ENCODE measurements around the gene NAA25. TPM values are rescaled to one million over a fixed set of nuclear protein-coding genes. Genes with fewer than 3 reads are reported as not detected.

Gene NAA25
- polyA plus RNA-seq, 1 of the 3 experiments (the other 2 are of a cell fraction), result 4.4 TPM

DNA sequence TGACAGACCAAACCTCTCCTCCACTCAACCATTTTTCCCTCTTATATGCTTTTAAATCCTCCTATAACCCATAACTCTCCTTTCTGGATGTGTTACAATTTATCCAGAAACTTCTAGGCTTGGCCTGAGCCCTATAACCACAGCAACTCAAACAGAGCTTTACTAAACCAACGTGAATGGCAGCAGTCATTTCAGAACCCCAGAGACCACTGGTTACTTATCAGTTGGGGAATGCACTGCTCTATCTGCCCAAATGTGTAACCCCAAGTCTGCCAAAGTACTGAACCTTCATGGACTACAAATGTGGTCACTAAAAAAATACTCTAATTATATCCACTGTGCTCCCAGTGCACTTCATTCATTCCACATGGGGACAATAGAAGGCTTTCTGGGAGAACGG lies 42.0 kb downstream of the NAA25 start:
- H3K79me2 ChIP-seq (ENCODE audit: insufficient read depth), result no peaks in the 10 kb centered on the region
- no peaks in the 10 kb centered on the region for H3K9me2 ChIP-seq
- H3K36me3 ChIP-seq (replicated peaks in 1 of 2; ENCODE audit: control insufficient read depth in 1 of 2, insufficient read depth in 2 of 2, low read length in 1 of 2), result peaks cover 42 to 78% of the 10 kb centered on the region in 2 experiments
- no peaks in the 10 kb centered on the region for H3K4me1 ChIP-seq (ENCODE audit: control insufficient read depth in 1 of 2, insufficient read depth in 2 of 2, low read depth in 1 of 2, low read length in 1 of 2)
- DNase-seq, result no peak
- no peak for TF ChIP-seq NRF1 (IDR thresholded peaks at IDR 0.05; ENCODE audit: low read depth, low read length)
- no peak for TF ChIP-seq FOXJ3 (CRISPR knock-in tag; IDR thresholded peaks at IDR 0.05)
- TF ChIP-seq, protein P1, sequence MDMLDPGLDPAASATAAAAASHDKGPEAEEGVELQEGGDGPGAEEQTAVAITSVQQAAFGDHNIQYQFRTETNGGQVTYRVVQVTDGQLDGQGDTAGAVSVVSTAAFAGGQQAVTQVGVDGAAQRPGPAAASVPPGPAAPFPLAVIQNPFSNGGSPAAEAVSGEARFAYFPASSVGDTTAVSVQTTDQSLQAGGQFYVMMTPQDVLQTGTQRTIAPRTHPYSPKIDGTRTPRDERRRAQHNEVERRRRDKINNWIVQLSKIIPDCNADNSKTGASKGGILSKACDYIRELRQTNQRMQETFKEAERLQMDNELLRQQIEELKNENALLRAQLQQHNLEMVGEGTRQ (IDR thresholded peaks at IDR 0.05; ENCODE audit: borderline replicate concordance, low read depth, low read length), result no peak
- TF ChIP-seq, protein P2, sequence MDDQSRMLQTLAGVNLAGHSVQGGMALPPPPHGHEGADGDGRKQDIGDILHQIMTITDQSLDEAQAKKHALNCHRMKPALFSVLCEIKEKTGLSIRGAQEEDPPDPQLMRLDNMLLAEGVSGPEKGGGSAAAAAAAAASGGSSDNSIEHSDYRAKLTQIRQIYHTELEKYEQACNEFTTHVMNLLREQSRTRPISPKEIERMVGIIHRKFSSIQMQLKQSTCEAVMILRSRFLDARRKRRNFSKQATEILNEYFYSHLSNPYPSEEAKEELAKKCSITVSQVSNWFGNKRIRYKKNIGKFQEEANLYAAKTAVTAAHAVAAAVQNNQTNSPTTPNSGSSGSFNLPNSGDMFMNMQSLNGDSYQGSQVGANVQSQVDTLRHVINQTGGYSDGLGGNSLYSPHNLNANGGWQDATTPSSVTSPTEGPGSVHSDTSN (IDR thresholded peaks at IDR 0.05), result no peak
- no peak for TF ChIP-seq MXI1 (IDR thresholded peaks at IDR 0.05; ENCODE audit: low read depth, low read length)
- no peak for TF ChIP-seq TAF1 (IDR thresholded peaks at IDR 0.05; ENCODE audit: borderline replicate concordance, low read depth, low read length)
- TF ChIP-seq RAD21 (IDR thresholded peaks at IDR 0.05; ENCODE audit: low read length), result no peak
- TF ChIP-seq FOSL2 (IDR thresholded peaks at IDR 0.05; ENCODE audit: borderline replicate concordance, low read depth), result no peak
- WGBS (ENCODE audit: low lambda C conversion rate), result 100% methylated on average over 2 of the region's 2 CpGs
- POLR2A ChIA-PET, result no interaction called here
- no peak overlapping the region for H3K4me2 ChIP-seq
- no peaks in the 10 kb centered on the region for H4K20me1 ChIP-seq (ENCODE audit: insufficient read depth)
- no peak overlapping the region for H3K27ac ChIP-seq (ENCODE audit: low read depth in 2 of 2, low read length in 1 of 2)
- H3K9me3 ChIP-seq, result no peaks in the 10 kb centered on the region
- H2AFZ ChIP-seq (ENCODE audit: low read depth), result no peak overlapping the region
- no peak overlapping the region for H3K9ac ChIP-seq
- no peaks in the 10 kb centered on the region for H3K27me3 ChIP-seq (ENCODE audit: insufficient read depth)
- CTCF ChIA-PET, result interaction anchor here (0.9 to 1.8 kb wide), 4 partner anchors 9 to 17 kb away, joined by 3 to 4 read pairs (median 4); no protein-coding TSS in a partner anchor
- H3K4me3 ChIP-seq (ENCODE audit: low read depth in 2 of 2, low read length in 1 of 2), result no peak overlapping the region
- H3F3A ChIP-seq (replicated peaks; ENCODE audit: insufficient read depth), result peaks cover 4% of the 10 kb centered on the region

DNA sequence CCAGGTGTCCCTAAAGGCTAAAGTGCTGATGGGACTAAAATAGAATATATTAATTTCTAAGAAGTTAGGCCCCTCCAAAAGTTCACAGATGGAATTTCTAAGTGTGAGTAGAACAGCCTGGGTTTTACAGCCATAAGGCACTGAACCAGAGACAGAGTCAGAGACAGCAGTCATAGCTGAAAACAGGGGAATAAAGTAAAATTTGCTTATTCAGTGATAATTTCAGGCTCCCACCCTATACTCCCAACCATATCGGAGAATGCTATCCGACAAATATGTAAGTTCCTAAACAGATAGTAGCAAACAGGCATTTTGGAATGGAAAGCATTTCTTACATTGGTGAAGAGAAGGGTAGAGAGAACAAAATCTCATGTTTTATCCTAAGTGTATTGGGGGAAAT lies 45.3 kb downstream of the NAA25 start:
- DNase-seq, result no peak
- no peak for TF ChIP-seq TEAD4 (IDR thresholded peaks at IDR 0.05; ENCODE audit: borderline replicate concordance, insufficient read depth)
- TF ChIP-seq, protein P3, sequence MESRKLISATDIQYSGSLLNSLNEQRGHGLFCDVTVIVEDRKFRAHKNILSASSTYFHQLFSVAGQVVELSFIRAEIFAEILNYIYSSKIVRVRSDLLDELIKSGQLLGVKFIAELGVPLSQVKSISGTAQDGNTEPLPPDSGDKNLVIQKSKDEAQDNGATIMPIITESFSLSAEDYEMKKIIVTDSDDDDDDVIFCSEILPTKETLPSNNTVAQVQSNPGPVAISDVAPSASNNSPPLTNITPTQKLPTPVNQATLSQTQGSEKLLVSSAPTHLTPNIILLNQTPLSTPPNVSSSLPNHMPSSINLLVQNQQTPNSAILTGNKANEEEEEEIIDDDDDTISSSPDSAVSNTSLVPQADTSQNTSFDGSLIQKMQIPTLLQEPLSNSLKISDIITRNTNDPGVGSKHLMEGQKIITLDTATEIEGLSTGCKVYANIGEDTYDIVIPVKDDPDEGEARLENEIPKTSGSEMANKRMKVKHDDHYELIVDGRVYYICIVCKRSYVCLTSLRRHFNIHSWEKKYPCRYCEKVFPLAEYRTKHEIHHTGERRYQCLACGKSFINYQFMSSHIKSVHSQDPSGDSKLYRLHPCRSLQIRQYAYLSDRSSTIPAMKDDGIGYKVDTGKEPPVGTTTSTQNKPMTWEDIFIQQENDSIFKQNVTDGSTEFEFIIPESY (IDR thresholded peaks at IDR 0.05; ENCODE audit: borderline replicate concordance, low read depth), result no peak
- TF ChIP-seq GATA2 (CRISPR knock-in tag; IDR thresholded peaks at IDR 0.05), result no peak
- no peak for TF ChIP-seq MEF2A (IDR thresholded peaks at IDR 0.05; ENCODE audit: borderline replicate concordance, low read depth)
- TF ChIP-seq RXRA (IDR thresholded peaks at IDR 0.05; ENCODE audit: borderline replicate concordance, low read depth), result no peak
- TF ChIP-seq TAF1 (IDR thresholded peaks at IDR 0.05; ENCODE audit: borderline replicate concordance, low read depth, low read length), result no peak
- TF ChIP-seq, protein P4, sequence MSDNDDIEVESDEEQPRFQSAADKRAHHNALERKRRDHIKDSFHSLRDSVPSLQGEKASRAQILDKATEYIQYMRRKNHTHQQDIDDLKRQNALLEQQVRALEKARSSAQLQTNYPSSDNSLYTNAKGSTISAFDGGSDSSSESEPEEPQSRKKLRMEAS (IDR thresholded peaks at IDR 0.05; ENCODE audit: low read depth), result no peak
- no peak for TF ChIP-seq ELF1 (IDR thresholded peaks at IDR 0.05)
- TF ChIP-seq EP300 (IDR thresholded peaks at IDR 0.05; ENCODE audit: borderline replicate concordance in 1 of 2, low read depth in 1 of 2, low read length in 1 of 2), result no peak
- TF ChIP-seq SMC3 (IDR thresholded peaks at IDR 0.05; ENCODE audit: low read depth, low read length), result no peak
- TF ChIP-seq, protein P1 (IDR thresholded peaks at IDR 0.05; ENCODE audit: borderline replicate concordance, low read depth, low read length), result no peak
- TF ChIP-seq, protein P5, sequence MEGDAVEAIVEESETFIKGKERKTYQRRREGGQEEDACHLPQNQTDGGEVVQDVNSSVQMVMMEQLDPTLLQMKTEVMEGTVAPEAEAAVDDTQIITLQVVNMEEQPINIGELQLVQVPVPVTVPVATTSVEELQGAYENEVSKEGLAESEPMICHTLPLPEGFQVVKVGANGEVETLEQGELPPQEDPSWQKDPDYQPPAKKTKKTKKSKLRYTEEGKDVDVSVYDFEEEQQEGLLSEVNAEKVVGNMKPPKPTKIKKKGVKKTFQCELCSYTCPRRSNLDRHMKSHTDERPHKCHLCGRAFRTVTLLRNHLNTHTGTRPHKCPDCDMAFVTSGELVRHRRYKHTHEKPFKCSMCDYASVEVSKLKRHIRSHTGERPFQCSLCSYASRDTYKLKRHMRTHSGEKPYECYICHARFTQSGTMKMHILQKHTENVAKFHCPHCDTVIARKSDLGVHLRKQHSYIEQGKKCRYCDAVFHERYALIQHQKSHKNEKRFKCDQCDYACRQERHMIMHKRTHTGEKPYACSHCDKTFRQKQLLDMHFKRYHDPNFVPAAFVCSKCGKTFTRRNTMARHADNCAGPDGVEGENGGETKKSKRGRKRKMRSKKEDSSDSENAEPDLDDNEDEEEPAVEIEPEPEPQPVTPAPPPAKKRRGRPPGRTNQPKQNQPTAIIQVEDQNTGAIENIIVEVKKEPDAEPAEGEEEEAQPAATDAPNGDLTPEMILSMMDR (IDR thresholded peaks at IDR 0.05), result no peak
- TF ChIP-seq FOXM1 (IDR thresholded peaks at IDR 0.05; ENCODE audit: low read depth), result no peak
- CTCF ChIA-PET, result interaction anchor here (1.3 kb wide), 1 partner anchor 49 kb away, joined by 3 read pairs; no protein-coding TSS in a partner anchor
- Histone ChIP-seq H4K20me1 (ENCODE audit: insufficient read depth) (no peaks in the 10 kb centered on the region), H3K9me2 (no peaks in the 10 kb centered on the region), H3K27me3 (ENCODE audit: insufficient read depth) (no peaks in the 10 kb centered on the region), H3F3A (replicated peaks; ENCODE audit: insufficient read depth) (peaks cover 4% of the 10 kb centered on the region), H2AFZ (ENCODE audit: low read depth) (no peak overlapping the region), H3K79me2 (ENCODE audit: insufficient read depth) (no peaks in the 10 kb centered on the region), H3K4me3 (ENCODE audit: low read depth in 2 of 2, low read length in 1 of 2) (no peak overlapping the region), H3K36me3 (replicated peaks in 1 of 2; ENCODE audit: control insufficient read depth in 1 of 2, insufficient read depth in 2 of 2, low read length in 1 of 2) (peaks cover 51 to 80% of the 10 kb centered on the region in 2 experiments), H3K27ac (ENCODE audit: low read depth in 2 of 2, low read length in 1 of 2) (no peak overlapping the region), H3K4me2 (no peak overlapping the region), H3K9ac (no peak overlapping the region), H3K9me3 (no peaks in the 10 kb centered on the region), H3K4me1 (ENCODE audit: control insufficient read depth in 1 of 2, insufficient read depth in 2 of 2, low read depth in 1 of 2, low read length in 1 of 2) (no peaks in the 10 kb centered on the region)
- POLR2A ChIA-PET, result no interaction called here
- 100% methylated on average over 2 of the region's 2 CpGs for WGBS (ENCODE audit: low lambda C conversion rate)

All from SK-N-SH (cell line).